Esophagus squamous epithelium (tissue), 4 donors: ENCODE data around the gene METRN.

ENCODE experiments used
- CTCF ChIP-seq, 6 experiments: fragments of 450-650 bp in 4 of 6; fragments of 200-600 bp in 2 of 6; sonication (generic) in 2 of 6; IDR thresholded peaks; one replicate each; pipeline ENCODE4 v1.5.1; 2016 to 2019; ENCODE audit warnings: antibody characterized with exemption in 6 of 6, mild to moderate bottlenecking in 4 of 6, moderate library complexity in 4 of 6
- POLR2A ChIP-seq, 4 donors: fragments of 450-650 bp; IDR thresholded peaks; one replicate each; pipeline ENCODE4 v1.6.1; 2017; ENCODE audit warnings: antibody characterized with exemption in 4 of 4, mild to moderate bottlenecking in 4 of 4, moderate library complexity in 3 of 4

- TF ChIP-seq POLR2A (IDR thresholded peaks at IDR 0.05) (no peak), CTCF (IDR thresholded peaks at IDR 0.05) (no peak)
These were observed 7.8 kb upstream of the METRN start for GRCh38 chr16:707062-707538.
